A549 (cell line): ENCODE results near the gene NPAT. TPM values are rescaled to one million over a fixed set of nuclear protein-coding genes. Genes with fewer than 3 reads are reported as not detected.
A peak's percentile ranks its signal among the peaks of the same experiment; 100 is the strongest.
"Not testable (repeated sequence)": the region's sequence is repeated elsewhere in the genome, so short reads cannot be mapped to it uniquely, and the experiment has no call there.

Experiments
- ATAC-seq, 2 experiments: fragments of 200-7000 bp in 1 of 2; fragments of >200 bp in 1 of 2; cut with Nextera tagmentation in 1 of 2; cut with Tn5 transposase in 1 of 2; 3 replicates each; pipeline versions ENCODE4 v1.8.0 to v1.9.1; 2018 to 2020; ENCODE audit warnings: mild to moderate bottlenecking in 1 of 2, moderate library complexity in 1 of 2
- CTCF ChIA-PET: fragments of 300-600 bp; sonication (Branson Sonifier 250); formaldehyde crosslinking; extraction: SDS; loops from one replicate; lab custom pipeline; 2021; ENCODE audit warnings: antibody characterized with exemption, inconsistent platforms; lab: Yijun Ruan, JAX
- POLR2A ChIA-PET: fragments of 350-600 bp; formaldehyde crosslinking; extraction: SDS; loops from one replicate; lab custom pipeline; 2021; ENCODE audit warnings: antibody characterized with exemption, inconsistent platforms; lab: Yijun Ruan, JAX
- DNase-seq, 2 experiments: peaks; one replicate each; pipeline versions ENCODE4 v3.0.0 to v3.0.0-alpha.2; 2011 to 2016; ENCODE audit warnings: low read depth in 1 of 2, low spot score in 1 of 2
- FAIRE-seq: peaks from 2 replicates; lab custom pipeline; 2011; peaks lifted over from hg19 to GRCh38; lab: Jason Lieb, UNC
- H3K27ac ChIP-seq, 2 experiments: fragments of >200 bp; sonication (Bioruptor Twin); formaldehyde crosslinking; 3 replicates each; pipeline ENCODE4 v1.5.1; 2016 to 2017
- H3K4me1 ChIP-seq: fragments of >200 bp; sonication (Bioruptor Twin); formaldehyde crosslinking; 3 replicates; pipeline ENCODE4 v1.6.1; 2016
- H3K4me2 ChIP-seq: fragments of >200 bp; sonication (Bioruptor Twin); formaldehyde crosslinking; 3 replicates; pipeline ENCODE4 v1.6.1; 2016
- H3K4me3 ChIP-seq: fragments of >200 bp; sonication (Bioruptor Twin); formaldehyde crosslinking; 3 replicates; pipeline ENCODE4 v1.5.1; 2016
- H3K9me3 ChIP-seq: fragments of >200 bp; sonication (Bioruptor Twin); formaldehyde crosslinking; 3 replicates; pipeline ENCODE4 v1.6.1; 2016
- BHLHE40 ChIP-seq: IDR thresholded peaks from 2 replicates; pipeline ENCODE4 v1.6.1; 2012; ENCODE audit warnings: low read depth, low read length, inconsistent platforms
- CBX2 ChIP-seq: fragments of 200-600 bp; sonication (generic); IDR thresholded peaks from 2 replicates; pipeline ENCODE4 v1.6.1; 2016; ENCODE audit warnings: low read depth, mild to moderate bottlenecking, borderline replicate concordance
- CHD2 ChIP-seq: fragments of 150-350 bp; IDR thresholded peaks from 2 replicates; pipeline ENCODE4 v1.6.1; 2014; ENCODE audit warnings: low read length; ENCODE audit not compliant: partially characterized antibody
- ELK1 ChIP-seq: fragments of 150-350 bp; IDR thresholded peaks from 2 replicates; pipeline ENCODE4 v1.6.1; 2014; ENCODE audit warnings: low read depth, mild to moderate bottlenecking, low read length
- EP300 ChIP-seq, 2 experiments: fragments of >200 bp; sonication (Bioruptor Twin); formaldehyde crosslinking; IDR thresholded peaks; 2 replicates in 1 of 2; 3 replicates in 1 of 2; pipeline ENCODE4 v1.6.1; 2016 to 2017
- ESRRA ChIP-seq: fragments of 150-350 bp; IDR thresholded peaks from 2 replicates; pipeline ENCODE4 v1.6.1; 2014; ENCODE audit warnings: mild to moderate bottlenecking, low read length, borderline replicate concordance
- FOXS1 ChIP-seq: fragments of 250-450 bp; sonication (Bioruptor Pico); IDR thresholded peaks from 2 replicates; pipeline ENCODE4 v1.5.0; 2020; ENCODE audit warnings: mild to moderate bottlenecking, moderate library complexity
- GATA3 ChIP-seq: IDR thresholded peaks from 2 replicates; pipeline ENCODE4 v1.6.1; 2012; ENCODE audit warnings: borderline replicate concordance
- HDAC2 ChIP-seq: fragments of 200-600 bp; sonication (generic); IDR thresholded peaks from 2 replicates; pipeline ENCODE4 v1.6.1; 2016
- HEYL ChIP-seq: fragments of 250-450 bp; sonication (Bioruptor Pico); IDR thresholded peaks from 2 replicates; pipeline ENCODE4 v1.8.0; 2021; ENCODE audit warnings: mild to moderate bottlenecking, moderate library complexity
- HOXA7 ChIP-seq: fragments of 250-450 bp; sonication (Bioruptor Pico); IDR thresholded peaks from 2 replicates; pipeline ENCODE4 v1.5.0; 2020; ENCODE audit warnings: mild to moderate bottlenecking, moderate library complexity
- HOXB13 ChIP-seq: fragments of 250-450 bp; sonication (Bioruptor Pico); IDR thresholded peaks from 2 replicates; pipeline ENCODE4 v1.5.0; 2020; ENCODE audit warnings: low read depth, mild to moderate bottlenecking, moderate library complexity
- JUN ChIP-seq, 2 experiments: fragments of >200 bp; sonication (Bioruptor Twin); formaldehyde crosslinking; IDR thresholded peaks; 2 replicates in 1 of 2; 3 replicates in 1 of 2; pipeline ENCODE4 v1.6.1; 2016 to 2017
- JUNB ChIP-seq: fragments of >200 bp; sonication (Bioruptor Twin); formaldehyde crosslinking; IDR thresholded peaks from 2 replicates; pipeline ENCODE4 v1.6.1; 2016
- MAX ChIP-seq: IDR thresholded peaks from 2 replicates; pipeline ENCODE4 v1.6.1; 2012
- MAZ ChIP-seq: fragments of 150-350 bp; IDR thresholded peaks from 2 replicates; pipeline ENCODE4 v1.6.1; 2014; ENCODE audit warnings: antibody characterized with exemption, low read depth, low read length, borderline replicate concordance
- MYC ChIP-seq: IDR thresholded peaks from 2 replicates; pipeline ENCODE4 v1.6.1; 2012; ENCODE audit warnings: mild to moderate bottlenecking, inconsistent platforms, low read length, improper control_type of control experiment, borderline replicate concordance
- PHF8 ChIP-seq: fragments of 200-600 bp; sonication (generic); IDR thresholded peaks from 2 replicates; pipeline ENCODE4 v1.6.1; 2016; ENCODE audit warnings: low read depth, mild to moderate bottlenecking, antibody characterized with exemption, moderate library complexity, borderline replicate concordance
- POLR2A ChIP-seq: IDR thresholded peaks from 2 replicates; pipeline ENCODE4 v1.6.1; 2012; ENCODE audit warnings: mild to moderate bottlenecking, low read length
- RCOR1 ChIP-seq: fragments of 150-350 bp; IDR thresholded peaks from 2 replicates; pipeline ENCODE4 v1.6.1; 2014; ENCODE audit warnings: antibody characterized with exemption, low read length, low read depth
- REST ChIP-seq: fragments of 200-600 bp; sonication (generic); IDR thresholded peaks from 2 replicates; pipeline ENCODE4 v1.6.1; 2016; ENCODE audit warnings: antibody characterized with exemption, mild to moderate bottlenecking, moderate library complexity
- RFX5 ChIP-seq: fragments of 450-650 bp; IDR thresholded peaks from 2 replicates; pipeline ENCODE4 v1.7.1; 2014; ENCODE audit warnings: antibody characterized with exemption, mild to moderate bottlenecking, moderate library complexity
- SMC3 ChIP-seq: fragments of >200 bp; sonication (Bioruptor Twin); formaldehyde crosslinking; IDR thresholded peaks from 3 replicates; pipeline ENCODE4 v1.6.1; 2018; ENCODE audit warnings: inconsistent platforms
- SREBF2 ChIP-seq: fragments of 450-650 bp; IDR thresholded peaks from 2 replicates; pipeline ENCODE4 v1.6.1; 2014; ENCODE audit warnings: mild to moderate bottlenecking, moderate library complexity
- TFCP2L1 ChIP-seq: fragments of 250-450 bp; sonication (Bioruptor Pico); IDR thresholded peaks from 2 replicates; pipeline ENCODE4 v1.5.0; 2021; ENCODE audit warnings: mild to moderate bottlenecking
- ZC3H11A ChIP-seq: fragments of 450-650 bp; IDR thresholded peaks from 2 replicates; pipeline ENCODE4 v1.6.1; 2014; ENCODE audit warnings: antibody characterized with exemption, mild to moderate bottlenecking
- WGBS: methylation state at CpG from one replicate; pipeline ENCODE4 v1.1.6; 2017; ENCODE audit errors: missing lambda C conversion rate; 5-methylcytosine and 5-hydroxymethylcytosine counted together
- polyA plus RNA-seq, 4 experiments: library from polyadenylated mRNA; depleted of rRNA in 3 of 4; stranded (reverse); fragments of >200 nt; fragmentation: RNase III in 1 of 4; extraction: RNeasy Plus Mini Kit Qiagen cat#74134 plus additional on column Dnase treatment in 1 of 4; gene quantifications; 2 replicates in 3 of 4; 3 replicates in 1 of 4; pipeline ENCODE4 v1.2.3, GENCODE V29; 2011 to 2017
- TF ChIP-seq, protein P1 (sequence below): fragments of >200 bp; sonication (Bioruptor Twin); formaldehyde crosslinking; IDR thresholded peaks from 3 replicates; pipeline ENCODE4 v1.6.1; 2016
- TF ChIP-seq, protein P2 (sequence below): IDR thresholded peaks from 2 replicates; pipeline ENCODE4 v1.6.1; 2012
- TF ChIP-seq, protein P3 (sequence below): IDR thresholded peaks from 2 replicates; pipeline ENCODE4 v1.6.1; 2012; ENCODE audit warnings: low read depth, borderline replicate concordance

Gene NPAT
- polyA plus RNA-seq, 2 of the 4 experiments (the other 2 are of a cell fraction), result 4.6 to 9.3 TPM

GRCh38 chr11:108122166-108122628 lies 100.2 kb downstream of the NPAT start (continued):
- TF ChIP-seq, protein P1, sequence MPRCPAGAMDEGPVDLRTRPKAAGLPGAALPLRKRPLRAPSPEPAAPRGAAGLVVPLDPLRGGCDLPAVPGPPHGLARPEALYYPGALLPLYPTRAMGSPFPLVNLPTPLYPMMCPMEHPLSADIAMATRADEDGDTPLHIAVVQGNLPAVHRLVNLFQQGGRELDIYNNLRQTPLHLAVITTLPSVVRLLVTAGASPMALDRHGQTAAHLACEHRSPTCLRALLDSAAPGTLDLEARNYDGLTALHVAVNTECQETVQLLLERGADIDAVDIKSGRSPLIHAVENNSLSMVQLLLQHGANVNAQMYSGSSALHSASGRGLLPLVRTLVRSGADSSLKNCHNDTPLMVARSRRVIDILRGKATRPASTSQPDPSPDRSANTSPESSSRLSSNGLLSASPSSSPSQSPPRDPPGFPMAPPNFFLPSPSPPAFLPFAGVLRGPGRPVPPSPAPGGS, result no peak
- TF ChIP-seq RFX5 (no peak), HOXB13 (CRISPR knock-in tag) (no peak)

DNA sequence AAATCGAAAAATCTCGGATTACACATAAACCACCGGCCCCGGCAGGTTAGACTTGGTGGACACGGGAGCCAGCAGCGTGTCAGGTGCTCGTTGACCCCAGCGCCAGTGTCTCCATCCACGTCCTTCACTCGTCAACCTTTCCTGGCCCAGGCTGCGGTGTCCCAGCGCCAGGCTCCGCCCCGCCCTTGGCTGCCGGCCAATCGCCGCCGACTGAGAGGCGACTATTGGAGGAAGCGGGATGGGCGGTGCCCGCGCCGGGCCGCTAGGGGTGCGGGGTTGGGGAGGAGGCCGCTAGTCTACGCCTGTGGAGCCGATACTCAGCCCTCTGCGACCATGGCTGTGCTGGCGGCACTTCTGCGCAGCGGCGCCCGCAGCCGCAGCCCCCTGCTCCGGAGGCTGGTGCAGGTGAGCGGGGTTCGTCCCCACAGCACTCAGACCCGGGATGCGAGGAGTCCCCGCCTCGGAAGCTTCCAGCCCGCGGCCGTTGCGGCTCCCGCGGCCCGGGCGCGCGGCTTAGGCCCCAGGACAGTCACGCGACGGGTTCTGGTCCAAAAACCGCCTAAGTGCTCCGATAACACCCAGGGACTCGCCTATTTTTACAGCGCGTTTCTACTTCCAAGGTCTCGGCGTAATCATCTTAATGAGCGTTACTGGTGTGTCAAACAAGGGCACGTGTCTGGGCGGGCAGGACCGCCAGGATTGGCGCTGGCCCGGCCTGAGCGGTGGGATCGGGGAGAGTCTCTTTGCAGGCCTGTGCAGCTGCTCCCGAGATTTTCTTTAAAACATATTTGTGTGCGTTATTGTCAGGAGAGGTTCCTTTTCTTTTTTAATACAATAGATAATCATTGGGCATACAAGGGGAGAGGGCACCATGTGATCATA lies 100.9 kb downstream of the NPAT start, which contains the start of gene ACAT1:
Gene ACAT1, plus strand, starts transcription at position 294 of the 882 bp plus-strand sequence. Its CDS starts 40 bp downstream, at position 334.
- Histone ChIP-seq H3K4me1 (peaks cover 23% of the 10 kb centered on the region), H3K4me3 (peak within 1 kb of the TSS; percentile 63), H3K27ac (peak within 1 kb of the TSS; percentile 79 to 90), H3K4me2 (peak within 1 kb of the TSS; percentile 87), H3K9me3 (no peaks in the 10 kb centered on the region)
- TF ChIP-seq RCOR1 (no peak), JUN (IDR thresholded peaks at IDR 0.05) (peak in 1 of 2 experiments; percentile 65; a peak in 2 of 5 replicates), EP300 (IDR thresholded peaks at IDR 0.05) (no peak), JUNB (no peak), MYC (peak; percentile 29; the same call in 1 of the 2 replicates), ESRRA (no peak), ELK1 (no peak), MAZ (no peak), MAX (peak; percentile 80), SMC3 (no peak), ZC3H11A (no peak), PHF8 (peak; percentile 92), SREBF2 (no peak), HOXA7 (CRISPR knock-in tag) (no peak), CBX2 (no peak), HEYL (CRISPR knock-in tag) (no peak), TFCP2L1 (no peak), HDAC2 (no peak), POLR2A (peak; percentile 72), GATA3 (no peak), BHLHE40 (no peak), FOXS1 (no peak), CHD2 (no peak), REST (no peak)
- TF ChIP-seq, protein P2, sequence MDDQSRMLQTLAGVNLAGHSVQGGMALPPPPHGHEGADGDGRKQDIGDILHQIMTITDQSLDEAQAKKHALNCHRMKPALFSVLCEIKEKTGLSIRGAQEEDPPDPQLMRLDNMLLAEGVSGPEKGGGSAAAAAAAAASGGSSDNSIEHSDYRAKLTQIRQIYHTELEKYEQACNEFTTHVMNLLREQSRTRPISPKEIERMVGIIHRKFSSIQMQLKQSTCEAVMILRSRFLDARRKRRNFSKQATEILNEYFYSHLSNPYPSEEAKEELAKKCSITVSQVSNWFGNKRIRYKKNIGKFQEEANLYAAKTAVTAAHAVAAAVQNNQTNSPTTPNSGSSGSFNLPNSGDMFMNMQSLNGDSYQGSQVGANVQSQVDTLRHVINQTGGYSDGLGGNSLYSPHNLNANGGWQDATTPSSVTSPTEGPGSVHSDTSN, result no peak
- TF ChIP-seq, protein P3, sequence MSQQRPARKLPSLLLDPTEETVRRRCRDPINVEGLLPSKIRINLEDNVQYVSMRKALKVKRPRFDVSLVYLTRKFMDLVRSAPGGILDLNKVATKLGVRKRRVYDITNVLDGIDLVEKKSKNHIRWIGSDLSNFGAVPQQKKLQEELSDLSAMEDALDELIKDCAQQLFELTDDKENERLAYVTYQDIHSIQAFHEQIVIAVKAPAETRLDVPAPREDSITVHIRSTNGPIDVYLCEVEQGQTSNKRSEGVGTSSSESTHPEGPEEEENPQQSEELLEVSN, result peak; percentile 25; the same call in 1 of the 2 replicates
- ChIA-PET POLR2A (interaction anchor here (0.7 kb wide), 2 partner anchors 102 to 346 kb away, joined by 3 to 4 read pairs; partner anchors contain the start of gene C11orf65), CTCF (interaction anchor here (0.5 kb wide), 1 partner anchor 538 kb away, joined by 4 read pairs; no protein-coding TSS in a partner anchor)
- peak; percentile 73 to 86 for DNase-seq
- no peak for FAIRE-seq
- WGBS, result under 1% methylated on average over 17 of the region's 73 CpGs
- ATAC-seq, result peak; percentile 97 to 99

GRCh38 chr11:108120936-108121273 lies 101.5 kb downstream of the NPAT start:
- H3K9me3 ChIP-seq, FAIRE-seq, ATAC-seq, DNase-seq, CTCF ChIA-PET: not testable (repeated sequence)
- peak overlapping the region; percentile 63 for H3K4me3 ChIP-seq
- 49% methylated on average over 7 of the region's 7 CpGs for WGBS
- peak overlapping the region; percentile 87 for H3K4me2 ChIP-seq
- peaks cover 28% of the 10 kb centered on the region for H3K4me1 ChIP-seq
- POLR2A ChIA-PET, result interaction anchor here (0.7 kb wide), 2 partner anchors 103 to 346 kb away, joined by 3 to 4 read pairs; partner anchors contain the start of gene C11orf65
- H3K27ac ChIP-seq, result peak overlapping the region; percentile 57 to 90; a peak in 5 of 6 replicates
